GM18907 (cell line): ENCODE results near the gene SHISAL2B.
"Not testable (repeated sequence)": the region's sequence is repeated elsewhere in the genome, so short reads cannot be mapped to it uniquely, and the experiment has no call there.

Experiments used
- ATAC-seq: cut with Tn5 transposase; IDR thresholded peaks from one replicate; pipeline ENCODE4 v1.9.1; 2021; ENCODE audit warnings: mild to moderate bottlenecking, moderate library complexity; ENCODE audit not compliant: unreplicated experiment

Gene SHISAL2B

DNA sequence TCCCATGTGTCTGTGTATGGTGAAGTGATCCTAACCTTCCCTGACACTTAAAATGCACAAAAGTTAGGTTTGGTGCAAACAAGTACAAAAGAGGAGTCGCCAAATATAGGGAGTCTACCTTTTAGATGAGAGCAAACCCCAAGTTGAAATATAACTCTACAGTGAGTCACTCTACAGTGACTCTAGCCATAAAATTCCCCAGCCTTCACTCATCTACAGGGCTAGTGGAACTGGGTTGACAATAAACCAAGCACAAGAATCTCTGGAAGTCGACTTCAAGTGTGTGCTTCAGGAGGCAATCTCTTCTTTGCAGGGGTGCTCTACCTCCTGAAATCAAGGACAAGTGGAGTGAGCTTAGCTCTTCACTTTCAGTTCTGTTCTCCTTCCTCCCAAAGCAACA lies 3.3 kb downstream of the SHISAL2B start:
- ATAC-seq = no peak

DNA sequence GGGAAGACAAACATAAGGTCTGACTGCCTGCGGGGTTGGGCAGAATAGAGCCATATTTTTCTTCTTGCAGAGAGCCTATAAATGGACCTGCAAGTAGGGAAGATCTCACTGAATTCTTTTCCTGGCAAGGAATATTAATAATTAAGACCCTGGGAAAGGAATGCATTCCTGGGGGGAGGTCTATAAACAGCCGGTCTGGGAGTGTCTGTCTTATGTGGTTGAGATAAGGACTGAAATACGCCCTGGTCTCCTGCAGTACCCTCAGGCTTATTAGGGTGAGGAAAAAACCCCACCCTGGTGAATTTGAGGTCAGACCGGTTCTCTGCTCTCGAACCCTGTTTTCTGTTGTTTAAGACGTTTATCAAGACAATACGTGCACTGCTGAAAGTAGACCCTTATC lies 6.1 kb downstream of the SHISAL2B start:
- not testable (repeated sequence) for ATAC-seq

GRCh38 chr5:64700765-64701164 lies 10.5 kb downstream of the SHISAL2B start:
- no peak for ATAC-seq

DNA sequence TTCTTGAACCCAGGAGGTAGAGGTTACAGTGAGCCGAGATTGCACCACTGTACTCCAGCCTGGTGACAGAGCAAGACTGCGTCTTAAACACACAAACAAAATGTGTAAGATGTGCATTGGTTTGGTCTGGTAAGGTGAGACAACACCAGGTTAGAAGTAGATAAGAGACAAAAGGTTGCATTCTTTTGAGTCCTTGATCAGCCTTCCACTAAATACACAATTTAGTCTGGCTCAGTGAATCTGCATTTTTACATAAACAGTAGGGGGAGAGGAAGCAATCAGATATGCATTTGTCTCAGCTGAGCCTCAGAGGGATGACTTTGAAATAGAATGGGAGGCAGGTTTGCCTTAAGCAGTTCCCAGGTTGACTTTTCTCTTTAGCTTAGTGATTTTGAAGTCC lies 15.8 kb downstream of the SHISAL2B start:
- not testable (repeated sequence) for ATAC-seq

- no peak for ATAC-seq
Measured at GRCh38 chr5:64707191-64707590, 16.9 kb downstream of the SHISAL2B start.

- ATAC-seq = not testable (repeated sequence)
Measured at GRCh38 chr5:64714495-64714894, 24.2 kb downstream of the SHISAL2B start.

DNA sequence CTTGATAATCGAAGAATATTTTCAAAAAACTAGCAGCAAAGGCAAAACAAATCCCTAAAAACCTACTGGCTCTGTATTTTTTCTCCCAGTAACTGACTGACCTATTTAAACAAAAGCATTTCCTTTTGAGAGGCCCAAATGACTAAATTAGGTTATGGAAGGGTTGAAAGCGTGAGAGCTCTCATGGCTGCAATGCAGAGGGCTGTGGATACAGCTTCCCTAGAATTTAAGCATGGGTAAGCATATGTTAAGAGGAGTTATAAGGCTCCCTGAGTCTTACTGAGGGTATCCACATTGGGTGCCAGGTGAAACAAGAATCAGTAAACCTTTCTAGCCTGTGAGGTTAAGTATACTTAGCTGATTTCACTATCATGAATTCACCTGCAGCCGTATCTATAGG lies 32.3 kb downstream of the SHISAL2B start:
- no peak for ATAC-seq

GRCh38 chr5:64727150-64727549 lies 36.8 kb downstream of the SHISAL2B start:
- ATAC-seq = no peak

DNA sequence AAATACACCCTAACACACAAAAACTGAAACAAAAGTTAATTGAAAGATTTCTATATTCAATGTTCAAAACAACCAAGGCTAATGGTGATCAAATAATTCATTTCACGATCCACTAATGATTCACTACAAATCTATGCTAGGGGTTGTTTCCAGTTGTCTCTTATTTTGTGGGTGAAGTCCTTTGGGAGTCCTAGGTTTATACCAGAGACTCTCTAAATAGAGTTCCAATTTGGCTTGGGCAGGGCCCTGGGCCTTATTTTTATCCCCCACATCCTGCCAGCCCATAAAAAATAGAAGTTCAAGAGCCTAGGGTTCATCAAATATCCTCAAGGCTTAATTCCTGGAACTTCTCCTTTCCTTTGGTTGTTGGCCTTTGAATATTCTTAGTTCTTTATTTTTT lies 52.1 kb downstream of the SHISAL2B start:
- ATAC-seq = no peak

DNA sequence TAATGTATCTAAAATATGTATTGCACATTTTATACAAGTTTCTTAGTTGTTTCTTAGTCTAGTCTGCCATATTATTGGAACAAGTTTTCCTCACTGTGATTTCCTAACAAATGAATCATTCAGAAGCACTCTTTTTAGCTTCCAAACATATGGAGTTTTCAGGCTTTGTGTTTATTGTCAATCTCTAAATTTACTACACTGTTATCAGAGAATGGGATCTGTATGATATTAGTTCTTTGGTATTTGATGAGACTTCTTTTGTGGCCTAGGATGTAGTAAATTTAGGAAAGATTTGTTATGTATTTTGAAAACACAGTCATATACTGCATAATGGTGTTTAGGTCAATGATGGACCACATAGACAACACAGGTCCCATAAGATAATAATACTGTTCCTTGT lies 52.5 kb downstream of the SHISAL2B start:
- no peak for ATAC-seq

GRCh38 chr5:64744914-64745313 lies 54.6 kb downstream of the SHISAL2B start:
- ATAC-seq = no peak

DNA sequence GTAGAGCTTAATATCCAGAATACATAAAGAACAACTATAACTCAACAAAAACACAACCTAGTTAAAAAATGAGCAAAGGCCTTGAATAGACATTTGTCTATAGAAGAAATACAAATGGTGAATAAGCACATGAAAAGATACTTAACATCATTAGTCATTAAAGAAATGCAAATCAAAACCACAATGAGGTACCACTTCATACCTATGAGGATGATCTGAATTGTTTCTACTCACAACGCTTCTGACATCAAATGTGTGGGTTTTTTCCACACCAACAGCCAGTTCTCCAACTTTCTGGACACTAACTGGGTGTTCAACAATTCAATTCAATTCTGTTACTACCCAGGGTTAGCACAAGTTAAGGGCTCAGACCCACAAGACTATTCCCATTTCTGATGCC lies 56.1 kb downstream of the SHISAL2B start:
- no peak for ATAC-seq

GRCh38 chr5:64749385-64749784 lies 59.1 kb downstream of the SHISAL2B start:
- ATAC-seq = no peak

DNA sequence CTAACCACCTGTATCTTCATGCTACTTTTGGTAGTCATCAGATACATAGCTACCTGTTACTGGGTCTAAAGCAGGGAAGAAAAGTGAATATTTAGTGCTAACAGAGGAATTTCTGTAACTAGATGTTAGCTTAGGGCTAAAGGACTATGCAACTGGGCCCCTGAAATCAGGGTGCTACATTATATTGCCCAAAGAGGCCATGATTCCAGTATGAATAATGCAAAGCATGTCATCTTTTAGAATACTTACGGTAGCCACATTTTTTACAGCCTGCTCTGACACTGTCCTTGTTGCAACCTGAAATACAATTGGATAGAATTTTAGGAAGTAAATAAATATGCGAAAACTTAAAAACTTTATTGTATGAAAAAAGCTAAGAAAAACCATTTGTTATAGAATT lies 63.8 kb downstream of the SHISAL2B start:
- ATAC-seq = no peak

DNA sequence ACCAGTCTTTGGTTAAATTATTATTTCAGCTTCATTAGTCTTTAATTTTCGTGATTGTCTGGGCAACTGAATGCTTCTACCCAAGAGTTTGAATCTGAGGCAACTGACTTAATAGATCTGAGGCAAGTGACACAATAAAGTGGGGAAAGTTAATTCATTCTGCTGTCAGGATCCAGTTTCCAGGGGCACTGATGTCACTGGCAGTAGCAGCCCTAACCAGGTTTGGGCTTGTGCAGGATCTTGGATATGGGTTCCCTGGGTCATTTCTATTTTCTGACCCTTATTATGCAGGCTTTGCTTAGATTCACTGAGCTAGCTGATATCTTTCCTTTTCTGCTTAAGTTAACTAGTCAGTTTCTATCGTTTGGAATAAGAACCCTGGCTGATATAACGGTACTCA lies 68.6 kb downstream of the SHISAL2B start:
- ATAC-seq = no peak

GRCh38 chr5:64759960-64760660 lies 69.8 kb downstream of the SHISAL2B start:
- ATAC-seq = no peak

DNA sequence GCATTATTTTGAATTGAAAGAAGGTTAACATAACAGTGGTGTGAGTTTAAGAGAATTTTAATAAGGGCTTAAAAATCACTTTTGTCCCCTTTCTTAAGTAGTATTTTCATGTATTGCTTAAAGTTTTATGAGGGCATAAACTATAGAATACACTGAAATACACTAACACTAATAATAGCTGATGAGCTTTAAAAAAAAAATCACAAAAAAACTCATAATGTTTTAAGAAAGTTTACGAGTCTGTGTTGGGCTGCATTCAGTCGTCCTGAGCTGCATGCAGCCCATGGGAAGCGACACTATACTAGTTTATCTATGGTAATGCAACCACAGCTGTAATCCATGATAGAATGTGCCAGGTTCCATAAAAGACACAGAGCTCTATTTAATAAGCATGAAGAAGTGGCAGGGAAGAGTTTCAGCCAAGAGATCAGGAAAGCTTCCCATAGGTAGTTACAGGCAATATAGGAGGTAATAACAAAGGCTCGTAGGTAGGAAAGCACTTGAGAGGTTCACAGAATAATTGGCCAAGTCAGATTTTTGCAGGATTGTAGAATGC lies 73.7 kb downstream of the SHISAL2B start:
- ATAC-seq = no peak

GRCh38 chr5:64765804-64766504 lies 75.7 kb downstream of the SHISAL2B start:
- no peak for ATAC-seq

- no peak for ATAC-seq
Measured at GRCh38 chr5:64766941-64767340, 76.6 kb downstream of the SHISAL2B start.
